HEK293 (cell line): ENCODE results near the gene FOXR2.

ENCODE experiments used
- CTCF ChIA-PET: fragments of 350-600 bp; formaldehyde crosslinking; extraction: SDS; loops from one replicate; lab custom pipeline; 2021; ENCODE audit warnings: antibody characterized with exemption; lab: Yijun Ruan, JAX
- POLR2A ChIA-PET: fragments of 300-600 bp; formaldehyde crosslinking; extraction: SDS; loops from one replicate; lab custom pipeline; 2020; ENCODE audit warnings: antibody characterized with exemption, inconsistent platforms; lab: Yijun Ruan, JAX
- H3K27ac ChIP-seq: fragments of 200-500 bp; sonication (Bioruptor generic); 2 replicates; pipeline ENCODE4 v1.5.1; 2014; ENCODE audit warnings: low read depth, low read length, control low read depth, inconsistent platforms; ENCODE audit errors: extremely low read depth
- H3K36me3 ChIP-seq, 2 experiments: fragments of 200-500 bp in 1 of 2; sonication (Bioruptor generic) in 1 of 2; 1 replicate in 1 of 2; 2 replicates in 1 of 2; pipeline ENCODE4 v1.5.1; 2014 to 2017; ENCODE audit warnings: inconsistent platforms in 2 of 2, low read length in 2 of 2; ENCODE audit not compliant: control insufficient read depth in 2 of 2, insufficient read depth in 1 of 2
- H3K4me1 ChIP-seq: fragments of 200-500 bp; sonication (Bioruptor generic); 2 replicates; pipeline ENCODE4 v1.5.1; 2014; ENCODE audit warnings: mild to moderate bottlenecking, low read length, inconsistent platforms; ENCODE audit not compliant: control insufficient read depth, insufficient read depth
- H3K4me3 ChIP-seq: 2 replicates; pipeline ENCODE4 v1.5.1; 2011; ENCODE audit warnings: low read depth, mild to moderate bottlenecking, control low read depth, low read length, moderate library complexity
- H3K9me3 ChIP-seq: fragments of 200-500 bp; sonication (Bioruptor generic); 2 replicates; pipeline ENCODE4 v1.5.1; 2014; ENCODE audit warnings: low read depth, low read length, inconsistent platforms; ENCODE audit not compliant: control insufficient read depth, insufficient read depth
- EGR2 ChIP-seq: fragments of 450-650 bp; formaldehyde crosslinking; IDR thresholded peaks from 2 replicates; pipeline ENCODE4 v1.5.1; 2016; ENCODE audit warnings: low read depth, missing biosample characterization, missing genetic modification characterization
- HOXC10 ChIP-seq: sonication (generic); formaldehyde crosslinking; IDR thresholded peaks from 2 replicates; pipeline ENCODE4 v1.8.1; 2023; ENCODE audit warnings: mild to moderate bottlenecking, missing genetic modification reagents
- PRDM10 ChIP-seq: fragments of 450-650 bp; formaldehyde crosslinking; IDR thresholded peaks from 2 replicates; pipeline ENCODE4 v1.5.1; 2016; ENCODE audit warnings: missing biosample characterization, missing genetic modification characterization
- SP2 ChIP-seq: fragments of 450-650 bp; formaldehyde crosslinking; IDR thresholded peaks from 2 replicates; pipeline ENCODE4 v1.5.1; 2016; ENCODE audit warnings: missing biosample characterization, missing genetic modification characterization
- ZBTB17 ChIP-seq: fragments of 450-650 bp; formaldehyde crosslinking; IDR thresholded peaks from 2 replicates; pipeline ENCODE4 v1.5.1; 2016; ENCODE audit warnings: missing biosample characterization, missing genetic modification characterization
- ZBTB26 ChIP-seq: fragments of 450-650 bp; formaldehyde crosslinking; optimal IDR thresholded peaks from 2 replicates; pipeline ENCODE3; 2016; ENCODE audit warnings: missing biosample characterization, mild to moderate bottlenecking, missing genetic modification characterization
- ZBTB49 ChIP-seq: fragments of 450-650 bp; formaldehyde crosslinking; IDR thresholded peaks from 2 replicates; pipeline ENCODE4 v1.5.1; 2016; ENCODE audit warnings: missing biosample characterization, missing genetic modification characterization, low read depth
- ZEB2 ChIP-seq: fragments of 450-650 bp; formaldehyde crosslinking; IDR thresholded peaks from 2 replicates; pipeline ENCODE4 v1.5.1; 2016; ENCODE audit warnings: missing biosample characterization, missing genetic modification characterization
- ZFP3 ChIP-seq: fragments of 450-650 bp; formaldehyde crosslinking; IDR thresholded peaks from 2 replicates; pipeline ENCODE4 v1.5.1; 2016; ENCODE audit warnings: low read depth, missing biosample characterization, missing genetic modification characterization
- ZNF112 ChIP-seq: fragments of 450-650 bp; formaldehyde crosslinking; IDR thresholded peaks from 2 replicates; pipeline ENCODE4 v1.5.0; 2017; ENCODE audit warnings: missing biosample characterization, missing genetic modification characterization
- ZNF223 ChIP-seq: fragments of 450-650 bp; formaldehyde crosslinking; IDR thresholded peaks from 2 replicates; pipeline ENCODE4 v1.5.1; 2016; ENCODE audit warnings: missing biosample characterization, missing genetic modification characterization
- ZNF311 ChIP-seq: fragments of 450-650 bp; formaldehyde crosslinking; IDR thresholded peaks from 2 replicates; pipeline ENCODE4 v1.5.1; 2017; ENCODE audit warnings: missing biosample characterization, missing genetic modification characterization, borderline replicate concordance
- ZNF341 ChIP-seq: fragments of 450-650 bp; formaldehyde crosslinking; IDR thresholded peaks from 2 replicates; pipeline ENCODE4; 2016; ENCODE audit warnings: low read depth, missing biosample characterization, missing genetic modification characterization
- ZNF394 ChIP-seq: fragments of 450-650 bp; formaldehyde crosslinking; IDR thresholded peaks from 2 replicates; pipeline ENCODE4 v1.5.1; 2016; ENCODE audit warnings: missing biosample characterization, missing genetic modification characterization, mild to moderate bottlenecking, moderate library complexity, borderline replicate concordance
- ZNF501 ChIP-seq: fragments of 450-650 bp; formaldehyde crosslinking; IDR thresholded peaks from 2 replicates; pipeline ENCODE4 v1.5.1; 2016; ENCODE audit warnings: missing biosample characterization, missing genetic modification characterization
- ZNF510 ChIP-seq: fragments of 450-650 bp; formaldehyde crosslinking; IDR thresholded peaks from 2 replicates; pipeline ENCODE4 v1.5.1; 2018; ENCODE audit warnings: mild to moderate bottlenecking, missing genetic modification characterization, missing biosample characterization; ENCODE audit not compliant: insufficient replicate concordance
- ZNF600 ChIP-seq: fragments of 450-650 bp; formaldehyde crosslinking; IDR thresholded peaks from 2 replicates; pipeline ENCODE4 v1.5.1; 2016; ENCODE audit warnings: missing biosample characterization, missing genetic modification characterization
- ZNF621 ChIP-seq: fragments of 450-650 bp; formaldehyde crosslinking; IDR thresholded peaks from 2 replicates; pipeline ENCODE4 v1.5.1; 2017; ENCODE audit warnings: missing biosample characterization, missing genetic modification characterization
- ZNF692 ChIP-seq: fragments of 450-650 bp; formaldehyde crosslinking; IDR thresholded peaks from 2 replicates; pipeline ENCODE4 v1.5.1; 2016; ENCODE audit warnings: missing biosample characterization, missing genetic modification characterization
- ZNF776 ChIP-seq: fragments of 450-650 bp; formaldehyde crosslinking; IDR thresholded peaks from 2 replicates; pipeline ENCODE4 v1.5.0; 2017; ENCODE audit warnings: missing biosample characterization, missing genetic modification characterization, borderline replicate concordance
- ZNF777 ChIP-seq: fragments of 450-650 bp; formaldehyde crosslinking; IDR thresholded peaks from 2 replicates; pipeline ENCODE4 v1.5.1; 2017; ENCODE audit warnings: missing biosample characterization, missing genetic modification characterization, borderline replicate concordance
- TF ChIP-seq, protein P1 (sequence below): fragments of 450-650 bp; formaldehyde crosslinking; IDR thresholded peaks from 2 replicates; pipeline ENCODE4; 2016; ENCODE audit warnings: missing biosample characterization, missing genetic modification characterization
- TF ChIP-seq, protein P2 (sequence below): fragments of 450-650 bp; formaldehyde crosslinking; IDR thresholded peaks from 2 replicates; pipeline ENCODE4 v1.5.1; 2016; ENCODE audit warnings: missing biosample characterization, missing genetic modification characterization

The FOXR2 gene

DNA sequence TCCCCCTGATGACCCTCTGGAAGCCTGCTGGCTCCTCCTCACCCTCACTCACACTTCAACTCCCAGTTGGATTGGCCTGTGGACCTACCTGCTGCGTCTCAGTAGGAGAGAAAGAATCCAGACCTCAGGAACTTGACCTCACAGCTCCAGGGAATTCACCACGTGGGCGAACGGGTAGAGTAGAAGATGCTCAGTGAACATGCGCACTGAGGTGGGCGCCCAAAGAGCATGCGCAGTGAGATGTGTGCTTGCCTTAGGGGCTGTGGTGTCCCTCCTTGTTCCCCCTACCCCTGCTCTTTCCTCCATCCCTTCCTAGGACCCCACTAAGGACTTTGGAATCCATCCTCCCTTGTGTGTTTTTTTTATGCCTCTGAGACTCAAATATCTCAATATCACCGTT, 12.9 kb downstream of the FOXR2 start:
- H3K27ac ChIP-seq = no peak overlapping the region
- H3K4me3 ChIP-seq = no peak overlapping the region
- ChIA-PET CTCF (no interaction called here), POLR2A (no interaction called here)
- H3K4me1 ChIP-seq = no peaks in the 10 kb centered on the region
- H3K36me3 ChIP-seq = no peaks in the 10 kb centered on the region
- no peaks in the 10 kb centered on the region for H3K9me3 ChIP-seq
- no peak for TF ChIP-seq ZNF776 (tag by site-specific recombination)
- TF ChIP-seq, protein P1, sequence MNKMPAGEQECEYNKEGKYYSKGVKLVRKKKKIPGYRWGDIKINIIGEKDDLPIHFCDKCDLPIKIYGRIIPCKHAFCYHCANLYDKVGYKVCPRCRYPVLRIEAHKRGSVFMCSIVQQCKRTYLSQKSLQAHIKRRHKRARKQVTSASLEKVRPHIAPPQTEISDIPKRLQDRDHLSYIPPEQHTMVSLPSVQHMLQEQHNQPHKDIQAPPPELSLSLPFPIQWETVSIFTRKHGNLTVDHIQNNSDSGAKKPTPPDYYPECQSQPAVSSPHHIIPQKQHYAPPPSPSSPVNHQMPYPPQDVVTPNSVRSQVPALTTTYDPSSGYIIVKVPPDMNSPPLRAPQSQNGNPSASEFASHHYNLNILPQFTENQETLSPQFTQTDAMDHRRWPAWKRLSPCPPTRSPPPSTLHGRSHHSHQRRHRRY (tag by site-specific recombination) = no peak
- no peak for TF ChIP-seq ZBTB49 (tag by site-specific recombination)
- no peak for TF ChIP-seq ZNF394 (tag by site-specific recombination)
- no peak for TF ChIP-seq HOXC10 (CRISPR knock-in tag)
- no peak for TF ChIP-seq ZNF501 (tag by site-specific recombination)
- TF ChIP-seq ZNF311 (tag by site-specific recombination) = no peak
- no peak for TF ChIP-seq SP2
- no peak for TF ChIP-seq ZNF112 (tag by site-specific recombination)
- no peak for TF ChIP-seq ZFP3 (tag by site-specific recombination)
- TF ChIP-seq ZNF777 = no peak
- no peak for TF ChIP-seq EGR2 (tag by site-specific recombination)
- TF ChIP-seq ZNF223 (tag by site-specific recombination) = no peak

DNA sequence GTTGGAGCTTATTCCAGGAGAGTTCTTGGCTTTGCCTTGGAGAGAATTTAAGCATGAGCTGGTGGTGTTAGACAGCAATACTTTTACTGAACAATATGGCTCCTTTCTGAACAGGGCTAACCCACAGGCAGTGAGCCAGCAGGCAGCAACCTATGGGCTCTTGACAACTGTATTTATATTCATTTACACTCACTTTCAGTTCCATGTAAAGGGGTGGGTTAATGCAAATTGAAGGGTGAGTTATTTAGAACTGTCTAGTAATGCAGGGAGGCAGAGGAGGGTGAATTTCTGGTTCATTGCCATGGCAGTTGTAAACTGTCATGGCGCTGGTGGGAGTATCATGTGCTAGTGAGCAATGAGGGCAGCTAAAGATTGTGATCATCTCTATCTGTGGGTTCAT, 15.7 kb downstream of the FOXR2 start:
- no peak overlapping the region for H3K27ac ChIP-seq
- no peaks in the 10 kb centered on the region for H3K9me3 ChIP-seq
- H3K4me1 ChIP-seq = no peaks in the 10 kb centered on the region
- ChIA-PET CTCF (no interaction called here), POLR2A (no interaction called here)
- no peak overlapping the region for H3K4me3 ChIP-seq
- no peaks in the 10 kb centered on the region for H3K36me3 ChIP-seq
- TF ChIP-seq ZNF777 (no peak), ZEB2 (tag by site-specific recombination) (no peak), ZNF510 (tag by site-specific recombination) (no peak), ZNF600 (no peak), ZBTB26 (tag by site-specific recombination) (no peak), ZFP3 (tag by site-specific recombination) (no peak), PRDM10 (tag by site-specific recombination) (no peak), ZNF621 (no peak), ZBTB17 (no peak), ZNF692 (tag by site-specific recombination) (no peak), ZNF341 (tag by site-specific recombination) (no peak), ZNF776 (tag by site-specific recombination) (no peak)
- TF ChIP-seq, protein P2, sequence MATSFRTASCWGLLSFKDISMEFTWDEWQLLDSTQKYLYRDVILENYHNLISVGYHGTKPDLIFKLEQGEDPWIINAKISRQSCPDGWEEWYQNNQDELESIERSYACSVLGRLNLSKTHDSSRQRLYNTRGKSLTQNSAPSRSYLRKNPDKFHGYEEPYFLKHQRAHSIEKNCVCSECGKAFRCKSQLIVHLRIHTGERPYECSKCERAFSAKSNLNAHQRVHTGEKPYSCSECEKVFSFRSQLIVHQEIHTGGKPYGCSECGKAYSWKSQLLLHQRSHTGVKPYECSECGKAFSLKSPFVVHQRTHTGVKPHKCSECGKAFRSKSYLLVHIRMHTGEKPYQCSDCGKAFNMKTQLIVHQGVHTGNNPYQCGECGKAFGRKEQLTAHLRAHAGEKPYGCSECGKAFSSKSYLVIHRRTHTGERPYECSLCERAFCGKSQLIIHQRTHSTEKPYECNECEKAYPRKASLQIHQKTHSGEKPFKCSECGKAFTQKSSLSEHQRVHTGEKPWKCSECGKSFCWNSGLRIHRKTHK (tag by site-specific recombination) = no peak
